HepG2 (cell line): Measurements from ENCODE around the gene SBK3. TPM values are rescaled to one million over a fixed set of nuclear protein-coding genes. Genes with fewer than 3 reads are reported as not detected.
A peak's percentile ranks its signal among the peaks of the same experiment; 100 is the strongest.

Experiments used
- ATAC-seq: fragments of 200-7000 bp; cut with Tn5 transposase; 3 replicates; pipeline ENCODE4 v1.9.1; 2020; ENCODE audit warnings: mild to moderate bottlenecking, moderate library complexity
- BruUV-seq: library from RNA; stranded (reverse); fragments of 400-500 nt; replicated peaks from 2 replicates; lab custom pipeline; 2021; lab: Mats Ljungman, UMichigan
- CTCF ChIA-PET: fragments of 300-600 bp; formaldehyde crosslinking; extraction: SDS; loops from one replicate; lab custom pipeline; 2021; ENCODE audit warnings: low total read pairs, inconsistent platforms, low intra/inter-chr PET ratio; lab: Yijun Ruan, JAX
- POLR2A ChIA-PET: fragments of 350-600 bp; sonication (Branson Sonifier 250); formaldehyde crosslinking; loops from one replicate; lab custom pipeline; 2020; ENCODE audit warnings: antibody characterized with exemption, inconsistent platforms; lab: Yijun Ruan, JAX
- DNase-seq: peaks from one replicate; pipeline ENCODE4 v3.0.0-alpha.2; 2015; ENCODE audit warnings: low spot score
- FAIRE-seq: peaks from 3 replicates; lab custom pipeline; 2011; peaks lifted over from hg19 to GRCh38; lab: Jason Lieb, UNC
- H2AFZ ChIP-seq: one replicate; pipeline ENCODE4 v1.6.1; 2011; ENCODE audit warnings: low read length, inconsistent platforms
- H3K27ac ChIP-seq: fragments of 300-600 bp; 3 replicates; pipeline ENCODE4 v1.8.0; 2011; ENCODE audit warnings: mixed run types, mild to moderate bottlenecking, mixed read lengths, low read length, inconsistent platforms; ENCODE audit not compliant: insufficient read depth; ENCODE audit errors: extremely low read length
- H3K27me3 ChIP-seq, 2 experiments: fragments of 200-600 bp in 1 of 2; 2 replicates in 1 of 2; 3 replicates in 1 of 2; pipeline versions ENCODE4 v1.6.0 to v1.8.0; 2011; ENCODE audit warnings: low read length in 2 of 2, mild to moderate bottlenecking in 2 of 2, moderate library complexity in 2 of 2, inconsistent platforms in 1 of 2; ENCODE audit not compliant: insufficient read depth in 2 of 2, control insufficient read depth in 1 of 2
- H3K36me3 ChIP-seq, 2 experiments: fragments of 200-600 bp in 1 of 2; replicated peaks in 1 of 2; 2 replicates in 1 of 2; 3 replicates in 1 of 2; pipeline versions ENCODE4 v1.5.1 to v1.8.0; 2011; ENCODE audit warnings: low read length in 2 of 2, inconsistent platforms in 1 of 2; ENCODE audit not compliant: insufficient read depth in 2 of 2, control insufficient read depth in 1 of 2
- H3K4me1 ChIP-seq: 2 replicates; pipeline ENCODE4 v1.5.1; 2012; ENCODE audit warnings: low read length, inconsistent platforms; ENCODE audit not compliant: insufficient read depth
- H3K4me2 ChIP-seq: 2 replicates; pipeline ENCODE4 v1.6.0; 2011; ENCODE audit warnings: low read depth, low read length, inconsistent platforms
- H3K4me3 ChIP-seq, 3 experiments: fragments of 200-600 bp in 1 of 3; sonication (generic), shearing (Covaris generic) in 1 of 3; replicated peaks in 1 of 3; 2 replicates each; pipeline ENCODE4 v1.5.1; 2011 to 2016; ENCODE audit warnings: low read length in 3 of 3, inconsistent platforms in 2 of 3, low read depth in 2 of 3, mild to moderate bottlenecking in 2 of 3, control low read depth in 1 of 3, mixed read lengths in 1 of 3; ENCODE audit not compliant: insufficient read depth in 1 of 3
- H3K79me2 ChIP-seq: one replicate; pipeline ENCODE4 v1.6.1; 2011; ENCODE audit warnings: low read length, inconsistent platforms; ENCODE audit not compliant: insufficient read depth
- H3K9ac ChIP-seq: 2 replicates; pipeline ENCODE4 v1.6.0; 2011; ENCODE audit warnings: mild to moderate bottlenecking, low read depth, low read length, inconsistent platforms; ENCODE audit not compliant: insufficient read depth
- H3K9me3 ChIP-seq: 2 replicates; pipeline ENCODE4 v1.5.1; 2012; ENCODE audit warnings: mild to moderate bottlenecking, low read length
- H4K20me1 ChIP-seq: 2 replicates; pipeline ENCODE4 v1.6.0; 2011; ENCODE audit warnings: inconsistent platforms, mild to moderate bottlenecking, low read length, moderate library complexity; ENCODE audit not compliant: insufficient read depth
- KLF6 ChIP-seq: IDR thresholded peaks from 2 replicates; pipeline ENCODE4 v1.8.0; 2016; ENCODE audit warnings: missing biosample characterization, missing genetic modification reagents
- TBP ChIP-seq: sonication (generic); formaldehyde crosslinking; IDR thresholded peaks from 2 replicates; pipeline ENCODE4 v1.5.0; 2020; ENCODE audit warnings: missing genetic modification reagents
- ZBTB42 ChIP-seq: sonication (generic); formaldehyde crosslinking; IDR thresholded peaks from 2 replicates; pipeline ENCODE4 v1.5.0; 2020; ENCODE audit warnings: mild to moderate bottlenecking, missing genetic modification reagents
- ZNF256 ChIP-seq: sonication (generic); formaldehyde crosslinking; conservative IDR thresholded peaks from 2 replicates; pipeline ENCODE4 v1.4.0; 2020; ENCODE audit warnings: missing genetic modification reagents
- WGBS: methylation state at CpG from one replicate; pipeline ENCODE4 v1.1.6; 2017; ENCODE audit warnings: low lambda C conversion rate; 5-methylcytosine and 5-hydroxymethylcytosine counted together
- in situ Hi-C: cut with HindIII; loops from 2 replicates; pipeline ENCODE4 v1.10.0; 2017; ENCODE audit warnings: low pct_unique_long_range_greater_than_20kb; ENCODE audit not compliant: extremely low pct_ligation_motif_present
- intact Hi-C: fragments of 100-400 bp; cut with micrococcal nuclease; formaldehyde crosslinking; loops from one replicate; pipeline ENCODE4 v1.10.0; 2022; ENCODE audit not compliant: unreplicated experiment
- polyA plus RNA-seq, 8 experiments: library from polyadenylated mRNA; depleted of rRNA in 3 of 8; stranded (reverse) in 7 of 8; unstranded in 1 of 8; fragments of >200 nt; fragmentation: Illumina TruSeq in 4 of 8; extraction: Trizol in 4 of 8; gene quantifications; 2 replicates each; pipeline versions ENCODE4 v1.2.1 to v1.2.3, GENCODE V29; 2011 to 2016; ENCODE audit warnings: low read depth in 4 of 8, missing spikeins in 1 of 8, mixed read lengths in 1 of 8; ENCODE audit not compliant: insufficient read depth in 1 of 8
- total RNA-seq, 5 experiments: library from RNA; depleted of rRNA; stranded (reverse); fragments of >200 nt; fragmentation: Illumina TruSeq; extraction: Trizol; gene quantifications; 2 replicates each; pipeline ENCODE4 v1.2.3, GENCODE V29; 2016; ENCODE audit warnings: low read depth in 1 of 5
- TF ChIP-seq, protein P1 (sequence below), 2 experiments: sonication (generic) in 1 of 2; formaldehyde crosslinking in 1 of 2; IDR thresholded peaks; 2 replicates each; pipeline versions ENCODE4 v1.4.0 to v1.6.1; 2016 to 2020; ENCODE audit warnings: borderline replicate concordance in 1 of 2, low read depth in 1 of 2, mild to moderate bottlenecking in 1 of 2, missing genetic modification reagents in 1 of 2
- TF ChIP-seq, protein P2 (sequence below): sonication (generic); formaldehyde crosslinking; IDR thresholded peaks from 2 replicates; pipeline ENCODE4 v1.5.0; 2020; ENCODE audit warnings: mild to moderate bottlenecking, missing genetic modification reagents

Gene SBK3
- total and polyA plus RNA-seq, 2 of the 13 experiments (the other 11 are each of a cell fraction or from before 2014, with no cell fraction given) = 0.66 to 0.77 TPM

DNA sequence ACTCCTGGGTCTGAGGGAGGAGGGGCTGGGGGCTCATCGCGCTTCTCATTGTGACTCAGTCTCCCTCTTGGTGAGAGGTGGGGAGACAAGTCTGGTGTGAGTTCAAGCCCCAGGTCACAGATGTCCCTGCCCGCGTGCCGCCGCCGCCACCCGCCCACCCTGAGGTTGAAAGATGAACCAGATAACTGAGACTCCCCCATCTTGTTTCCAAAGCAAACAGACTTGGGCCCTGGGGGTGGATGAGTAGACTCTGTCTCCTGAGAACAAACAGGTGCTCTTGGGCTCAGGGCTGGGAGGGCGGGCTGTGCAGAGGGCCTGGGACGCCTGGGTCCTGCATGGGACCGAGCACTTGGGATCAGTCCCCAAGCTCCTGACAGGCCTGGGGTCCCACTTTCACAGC is 9.0 kb downstream of the SBK3 start (continued):
- TF ChIP-seq, protein P1, sequence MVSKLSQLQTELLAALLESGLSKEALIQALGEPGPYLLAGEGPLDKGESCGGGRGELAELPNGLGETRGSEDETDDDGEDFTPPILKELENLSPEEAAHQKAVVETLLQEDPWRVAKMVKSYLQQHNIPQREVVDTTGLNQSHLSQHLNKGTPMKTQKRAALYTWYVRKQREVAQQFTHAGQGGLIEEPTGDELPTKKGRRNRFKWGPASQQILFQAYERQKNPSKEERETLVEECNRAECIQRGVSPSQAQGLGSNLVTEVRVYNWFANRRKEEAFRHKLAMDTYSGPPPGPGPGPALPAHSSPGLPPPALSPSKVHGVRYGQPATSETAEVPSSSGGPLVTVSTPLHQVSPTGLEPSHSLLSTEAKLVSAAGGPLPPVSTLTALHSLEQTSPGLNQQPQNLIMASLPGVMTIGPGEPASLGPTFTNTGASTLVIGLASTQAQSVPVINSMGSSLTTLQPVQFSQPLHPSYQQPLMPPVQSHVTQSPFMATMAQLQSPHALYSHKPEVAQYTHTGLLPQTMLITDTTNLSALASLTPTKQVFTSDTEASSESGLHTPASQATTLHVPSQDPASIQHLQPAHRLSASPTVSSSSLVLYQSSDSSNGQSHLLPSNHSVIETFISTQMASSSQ (IDR thresholded peaks at IDR 0.05; ENCODE audit: low read depth) = no peak
- TF ChIP-seq, protein P1 (CRISPR knock-in tag; IDR thresholded peaks at IDR 0.05; ENCODE audit: borderline replicate concordance) = no peak
- TF ChIP-seq ZBTB42 (CRISPR knock-in tag) (no peak), ZNF256 (no peak)

DNA sequence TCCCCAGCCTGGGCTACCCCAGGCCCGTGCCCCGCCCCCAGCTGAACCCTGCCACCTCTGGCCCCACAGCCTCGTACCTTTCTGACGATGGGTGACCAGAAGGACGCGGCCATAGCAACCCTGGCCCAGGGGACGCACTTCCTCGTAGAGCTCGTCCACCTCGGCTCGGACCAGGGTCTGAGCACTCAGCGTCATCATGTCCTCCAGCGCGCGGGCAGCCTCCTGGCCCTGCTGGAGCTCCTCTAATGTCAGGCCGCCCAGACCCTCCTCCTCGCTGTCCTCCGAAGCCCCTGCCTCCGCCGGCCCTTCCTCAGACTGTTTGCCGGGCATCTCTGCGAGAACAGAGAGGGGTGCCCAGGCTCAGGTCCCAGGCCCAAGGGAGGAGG is 9.4 kb downstream of the SBK3 start:
- ChIA-PET POLR2A (interaction anchor here (0.8 to 1.7 kb wide), 3 partner anchors 9 to 45 kb away, joined by 3 to 6 read pairs (median 3); partner anchors contain the start of gene SBK3), CTCF (interaction anchor here (1.9 kb wide), 1 partner anchor 19 kb away, joined by 6 read pairs; no protein-coding TSS in a partner anchor)
- no peak for FAIRE-seq
- Histone ChIP-seq H3K4me3 (peak overlapping the region in 1 of 3 experiments; percentile 30; a peak in 1 of 6 replicates), H4K20me1 (no peaks in the 10 kb centered on the region), H3K9ac (no peak overlapping the region), H3K36me3 (no peaks in the 10 kb centered on the region), H2AFZ (no peak overlapping the region), H3K4me2 (peak overlapping the region; percentile 45; the same call in 1 of the 2 replicates), H3K27ac (no peak overlapping the region), H3K4me1 (peaks cover 32% of the 10 kb centered on the region), H3K27me3 (no peaks in the 10 kb centered on the region; a peak in 1 of 5 replicates), H3K79me2 (no peaks in the 10 kb centered on the region), H3K9me3 (no peaks in the 10 kb centered on the region)
- DNase-seq = no peak
- BruUV-seq = no TSS peak
- in situ Hi-C loops (no loop called here), intact Hi-C loops (no loop called here)
- WGBS = 71% methylated on average over 12 of the region's 22 CpGs
- peak; percentile 28; the same call in 2 of the 3 replicates for ATAC-seq
- no peak for TF ChIP-seq KLF6 (CRISPR knock-in tag)
- TF ChIP-seq TBP (CRISPR knock-in tag) = no peak
- TF ChIP-seq, protein P2, sequence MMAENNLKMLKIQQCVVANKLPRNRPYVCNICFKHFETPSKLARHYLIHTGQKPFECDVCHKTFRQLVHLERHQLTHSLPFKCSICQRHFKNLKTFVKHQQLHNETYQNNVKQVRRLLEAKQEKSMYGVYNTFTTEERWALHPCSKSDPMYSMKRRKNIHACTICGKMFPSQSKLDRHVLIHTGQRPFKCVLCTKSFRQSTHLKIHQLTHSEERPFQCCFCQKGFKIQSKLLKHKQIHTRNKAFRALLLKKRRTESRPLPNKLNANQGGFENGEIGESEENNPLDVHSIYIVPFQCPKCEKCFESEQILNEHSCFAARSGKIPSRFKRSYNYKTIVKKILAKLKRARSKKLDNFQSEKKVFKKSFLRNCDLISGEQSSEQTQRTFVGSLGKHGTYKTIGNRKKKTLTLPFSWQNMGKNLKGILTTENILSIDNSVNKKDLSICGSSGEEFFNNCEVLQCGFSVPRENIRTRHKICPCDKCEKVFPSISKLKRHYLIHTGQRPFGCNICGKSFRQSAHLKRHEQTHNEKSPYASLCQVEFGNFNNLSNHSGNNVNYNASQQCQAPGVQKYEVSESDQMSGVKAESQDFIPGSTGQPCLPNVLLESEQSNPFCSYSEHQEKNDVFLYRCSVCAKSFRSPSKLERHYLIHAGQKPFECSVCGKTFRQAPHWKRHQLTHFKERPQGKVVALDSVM (CRISPR knock-in tag) = peak; percentile 44; the same call in 1 of the 2 replicates
